ENCODE data around the gene NEK6. TPM values are rescaled to one million over a fixed set of nuclear protein-coding genes. Genes with fewer than 3 reads are reported as not detected.

NEK6 gene
- total RNA-seq, 6 experiments from 2014 or later, result 61.6 to 128 (median 67.5) TPM

- no peak for ATAC-seq
- intact Hi-C loops (cut with DNase I), result no loop called here
- Histone ChIP-seq H3K27me3 (no peaks in the 10 kb centered on the region), H3K4me3 (no peak overlapping the region), H3K4me1 (peaks cover 0 to 9% (median 2%) of the 10 kb centered on the region in 4 donors), H3K9me3 (no peaks in the 10 kb centered on the region), H3K36me3 (peaks cover 0 to 84% (median 42%) of the 10 kb centered on the region in 4 donors), H3K27ac (peak overlapping the region in 1 of 3 donors; percentile 26)
- 88% methylated on average over 13 of the region's 15 CpGs for WGBS (ENCODE audit: insufficient coverage, low coverage, low lambda C conversion rate, missing lambda C conversion rate)
- peak in 1 of 3 donors; percentile 55 for DNase-seq
- TF ChIP-seq CTCF (IDR thresholded peaks at IDR 0.05), result no peak
- TF ChIP-seq POLR2A (IDR thresholded peaks at IDR 0.05), result no peak
Observed at GRCh38 chr9:124351672-124352468, 94.1 kb downstream of the NEK6 start.

GRCh38 chr9:124352616-124353015, 94.9 kb downstream of the NEK6 start:
- DNase-seq (no peak), ATAC-seq (no peak)
- TF ChIP-seq CTCF (IDR thresholded peaks at IDR 0.05), result no peak
- no peak for TF ChIP-seq POLR2A (IDR thresholded peaks at IDR 0.05)
- Histone ChIP-seq H3K27ac (no peak overlapping the region), H3K9me3 (no peaks in the 10 kb centered on the region), H3K27me3 (no peaks in the 10 kb centered on the region), H3K4me1 (peaks cover 0 to 9% (median 2%) of the 10 kb centered on the region in 4 donors), H3K36me3 (peaks cover 0 to 78% (median 40%) of the 10 kb centered on the region in 4 donors), H3K4me3 (no peak overlapping the region)
- intact Hi-C loops (cut with DNase I), result no loop called here
- WGBS (ENCODE audit: insufficient coverage, low coverage, low lambda C conversion rate, missing lambda C conversion rate), result 29% methylated on average over 1 of the region's 8 CpGs

GRCh38 chr9:124353166-124353768, 95.5 kb downstream of the NEK6 start:
- ATAC-seq, result no peak

GRCh38 chr9:124353811-124354274, 96.1 kb downstream of the NEK6 start:
- peak in 1 of 3 donors; percentile 36 for DNase-seq
- 94% methylated on average over 3 of the region's 4 CpGs for WGBS (ENCODE audit: insufficient coverage, low coverage, low lambda C conversion rate, missing lambda C conversion rate)
- H3K27ac ChIP-seq, result no peak overlapping the region

More at GRCh38 chr9:124353166-124353768, 95.5 kb downstream of the NEK6 start:
- H3K4me3 ChIP-seq, result no peak overlapping the region
- no peaks in the 10 kb centered on the region for H3K27me3 ChIP-seq
- 73% methylated on average over 2 of the region's 7 CpGs for WGBS (ENCODE audit: insufficient coverage, low coverage, low lambda C conversion rate, missing lambda C conversion rate)
- no peaks in the 10 kb centered on the region for H3K9me3 ChIP-seq
- H3K36me3 ChIP-seq, result peaks cover 0 to 72% (median 36%) of the 10 kb centered on the region in 4 donors
- intact Hi-C loops (cut with DNase I), result no loop called here
- no peak for DNase-seq
- H3K27ac ChIP-seq, result no peak overlapping the region
- peaks cover 0 to 9% (median 2%) of the 10 kb centered on the region in 4 donors for H3K4me1 ChIP-seq
- no peak for TF ChIP-seq CTCF (IDR thresholded peaks at IDR 0.05)
- no peak for TF ChIP-seq POLR2A (IDR thresholded peaks at IDR 0.05)

More at GRCh38 chr9:124353811-124354274, 96.1 kb downstream of the NEK6 start:
- H3K27me3 ChIP-seq, result no peaks in the 10 kb centered on the region
- H3K9me3 ChIP-seq, result no peaks in the 10 kb centered on the region
- no peak for ATAC-seq
- intact Hi-C loops (cut with DNase I), result no loop called here
- TF ChIP-seq POLR2A (IDR thresholded peaks at IDR 0.05) (no peak), CTCF (IDR thresholded peaks at IDR 0.05) (no peak)
- no peak overlapping the region for H3K4me3 ChIP-seq
- peaks cover 0 to 9% (median 3%) of the 10 kb centered on the region in 4 donors for H3K4me1 ChIP-seq
- peaks cover 0 to 66% (median 33%) of the 10 kb centered on the region in 4 donors for H3K36me3 ChIP-seq
